ENCODE measurements around the gene ARID3A. TPM values are rescaled to one million over a fixed set of nuclear protein-coding genes. Genes with fewer than 3 reads are reported as not detected.

ARID3A gene
- total RNA-seq, 1 experiment from 2014 or later, result 0.85 TPM

DNA sequence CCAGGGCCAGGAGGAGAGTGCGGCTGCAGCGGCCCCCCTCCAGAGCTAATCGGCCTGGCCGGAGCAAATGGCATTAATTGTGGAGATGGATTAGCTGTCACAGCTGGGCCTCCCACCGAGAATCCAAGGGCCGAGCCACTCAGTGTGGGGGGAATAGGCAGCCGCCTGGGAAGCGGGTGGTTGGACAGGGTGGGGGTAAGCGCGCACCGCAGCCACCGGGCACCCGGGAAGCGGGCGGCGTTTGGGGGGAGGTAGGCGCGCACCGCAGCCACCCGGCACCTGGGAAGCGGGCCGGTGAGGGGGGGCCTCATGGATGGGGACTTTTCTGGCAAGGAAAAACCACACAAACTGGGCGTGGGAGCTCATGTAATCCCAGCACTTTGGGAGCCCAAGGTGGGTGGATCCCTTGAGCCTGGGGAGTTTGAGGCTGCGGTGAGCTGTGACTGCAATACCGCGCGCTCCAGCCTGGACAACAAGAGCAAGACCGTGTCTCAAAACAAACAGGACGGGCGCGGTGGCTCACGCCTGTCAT, 22.5 kb upstream of the ARID3A start:
- CTCF ChIA-PET, result no interaction called here
- H3K36me3 Mint-ChIP-seq (ENCODE audit: insufficient read depth, unreplicated experiment), result peaks cover 18% of the 10 kb centered on the region
- no peaks in the 10 kb centered on the region for H3K9me3 Mint-ChIP-seq (ENCODE audit: low read depth, unreplicated experiment)
- no peak overlapping the region for H3K4me3 Mint-ChIP-seq (ENCODE audit: low read depth, unreplicated experiment)
- TF ChIP-seq CTCF (IDR thresholded peaks at IDR 0.05; ENCODE audit: unreplicated experiment), result no peak
- no peaks in the 10 kb centered on the region for H3K4me1 Mint-ChIP-seq (ENCODE audit: low read depth, unreplicated experiment)
- BruUV-seq (replicated peaks), result no TSS peak
- H3K27me3 Mint-ChIP-seq (ENCODE audit: unreplicated experiment), result no peaks in the 10 kb centered on the region
- intact Hi-C loops (cut with micrococcal nuclease; ENCODE audit: unreplicated experiment), result no loop called here
- no peak overlapping the region for H3K27ac Mint-ChIP-seq (ENCODE audit: unreplicated experiment)
- no peak for DNase-seq

- no peak for TF ChIP-seq CTCF (IDR thresholded peaks at IDR 0.05; ENCODE audit: unreplicated experiment)
- no peak overlapping the region for H3K27ac Mint-ChIP-seq (ENCODE audit: unreplicated experiment)
Observed at GRCh38 chr19:904545-904944, 21.3 kb upstream of the ARID3A start.

GRCh38 chr19:906480-906879, 19.4 kb upstream of the ARID3A start:
- no peak for TF ChIP-seq CTCF (IDR thresholded peaks at IDR 0.05; ENCODE audit: unreplicated experiment)
- H3K36me3 Mint-ChIP-seq (ENCODE audit: insufficient read depth, unreplicated experiment), result peaks cover 28% of the 10 kb centered on the region
- no peak overlapping the region for H3K4me3 Mint-ChIP-seq (ENCODE audit: low read depth, unreplicated experiment)
- intact Hi-C loops (cut with micrococcal nuclease; ENCODE audit: unreplicated experiment), result no loop called here
- no peaks in the 10 kb centered on the region for H3K9me3 Mint-ChIP-seq (ENCODE audit: low read depth, unreplicated experiment)
- no TSS peak for BruUV-seq (replicated peaks)
- peaks cover 8% of the 10 kb centered on the region for H3K4me1 Mint-ChIP-seq (ENCODE audit: low read depth, unreplicated experiment)
- CTCF ChIA-PET, result no interaction called here
- no peak overlapping the region for H3K27ac Mint-ChIP-seq (ENCODE audit: unreplicated experiment)
- H3K27me3 Mint-ChIP-seq (ENCODE audit: unreplicated experiment), result no peaks in the 10 kb centered on the region
- no peak for DNase-seq

More at GRCh38 chr19:904545-904944, 21.3 kb upstream of the ARID3A start:
- intact Hi-C loops (cut with micrococcal nuclease; ENCODE audit: unreplicated experiment), result no loop called here
- BruUV-seq (replicated peaks), result no TSS peak
- peaks cover 18% of the 10 kb centered on the region for H3K36me3 Mint-ChIP-seq (ENCODE audit: insufficient read depth, unreplicated experiment)
- peaks cover 4% of the 10 kb centered on the region for H3K4me1 Mint-ChIP-seq (ENCODE audit: low read depth, unreplicated experiment)
- no peak for DNase-seq
- H3K4me3 Mint-ChIP-seq (ENCODE audit: low read depth, unreplicated experiment), result no peak overlapping the region
- H3K9me3 Mint-ChIP-seq (ENCODE audit: low read depth, unreplicated experiment), result no peaks in the 10 kb centered on the region
- CTCF ChIA-PET, result no interaction called here
- no peaks in the 10 kb centered on the region for H3K27me3 Mint-ChIP-seq (ENCODE audit: unreplicated experiment)

- BruUV-seq (replicated peaks), result no TSS peak
- Mint-ChIP-seq H3K4me1 (ENCODE audit: low read depth, unreplicated experiment) (peaks cover 8% of the 10 kb centered on the region), H3K9me3 (ENCODE audit: low read depth, unreplicated experiment) (no peaks in the 10 kb centered on the region), H3K36me3 (ENCODE audit: insufficient read depth, unreplicated experiment) (peaks cover 23% of the 10 kb centered on the region), H3K27ac (ENCODE audit: unreplicated experiment) (no peak overlapping the region), H3K4me3 (ENCODE audit: low read depth, unreplicated experiment) (no peak overlapping the region), H3K27me3 (ENCODE audit: unreplicated experiment) (no peaks in the 10 kb centered on the region)
- TF ChIP-seq CTCF (IDR thresholded peaks at IDR 0.05; ENCODE audit: unreplicated experiment), result no peak
- no peak for DNase-seq
- CTCF ChIA-PET, result no interaction called here
- intact Hi-C loops (cut with micrococcal nuclease; ENCODE audit: unreplicated experiment), result no loop called here
Observed at GRCh38 chr19:907183-907853, 18.5 kb upstream of the ARID3A start.

Measured in Calu3 (cell line).